ENCODE results near the gene GALT.

Gene GALT

GRCh38 chr9:34611811-34612787 is 34.4 kb upstream of the GALT start, which contains the start of gene RPP25L:
RPP25L (minus strand) TSS chr9:34612097; CDS start chr9:34611296, 801 bp downstream.
- peak within 1 kb of the TSS; percentile 5 for H4K8ac ChIP-seq (ENCODE audit: low read depth, low read length)
- peak within 1 kb of the TSS; percentile 98 for H3K23ac ChIP-seq (ENCODE audit: low read length)
- peak within 1 kb of the TSS; percentile 82 for H3K18ac ChIP-seq (ENCODE audit: low read length)
- H2AK5ac ChIP-seq (ENCODE audit: low read length) = peak within 1 kb of the TSS; percentile 79
- H3K27ac ChIP-seq (ENCODE audit: low read depth, low read length) = no peak within 1 kb of the TSS
- no CpG with 5 or more reads among the region's 77 CpGs for WGBS (ENCODE audit: extremely low coverage, insufficient coverage, low lambda C conversion rate)
- DNase-seq = peak; percentile 80
- no peaks in the 10 kb centered on the region for H3K36me3 ChIP-seq (ENCODE audit: control insufficient read depth, insufficient read depth, low read length)
- no peak within 1 kb of the TSS for H2BK120ac ChIP-seq (ENCODE audit: low read depth, low read length)
- peak within 1 kb of the TSS; percentile 69 for H3K4me3 ChIP-seq (ENCODE audit: low read length)
- peak within 1 kb of the TSS; percentile 15 for H4K5ac ChIP-seq (ENCODE audit: low read length)
- peak within 1 kb of the TSS; percentile 61 for H3K4ac ChIP-seq (ENCODE audit: low read depth, low read length)
- H3K79me1 ChIP-seq (ENCODE audit: low read length) = no peaks in the 10 kb centered on the region
- no peaks in the 10 kb centered on the region for H3K27me3 ChIP-seq (ENCODE audit: insufficient read depth, low read length, poor library complexity)
- H2BK15ac ChIP-seq (replicated peaks; ENCODE audit: low read depth) = no peak within 1 kb of the TSS
- H3K4me2 ChIP-seq (ENCODE audit: low read length) = peak within 1 kb of the TSS; percentile 90
- no peak within 1 kb of the TSS for H2BK5ac ChIP-seq (ENCODE audit: low read length)
- H3K56ac ChIP-seq (ENCODE audit: low read length) = peak within 1 kb of the TSS; percentile 94
- H3K9ac ChIP-seq (ENCODE audit: low read length) = peak within 1 kb of the TSS; percentile 95
- H3K4me1 ChIP-seq (ENCODE audit: control insufficient read depth, low read depth, low read length) = peaks cover 3% of the 10 kb centered on the region
- no peaks in the 10 kb centered on the region for H3K79me2 ChIP-seq (ENCODE audit: control insufficient read depth, insufficient read depth, low read length)

GRCh38 chr9:34612788-34613390 is 33.6 kb upstream of the GALT start:
- Histone ChIP-seq H3K4me3 (ENCODE audit: low read length) (no peak overlapping the region), H4K5ac (ENCODE audit: low read length) (no peak overlapping the region), H3K4me1 (ENCODE audit: control insufficient read depth, low read depth, low read length) (peaks cover 3% of the 10 kb centered on the region), H3K18ac (ENCODE audit: low read length) (no peak overlapping the region), H3K27ac (ENCODE audit: low read depth, low read length) (no peak overlapping the region), H3K79me1 (ENCODE audit: low read length) (no peaks in the 10 kb centered on the region), H3K56ac (ENCODE audit: low read length) (peak overlapping the region; percentile 71), H2BK120ac (ENCODE audit: low read depth, low read length) (no peak overlapping the region), H2AK5ac (ENCODE audit: low read length) (no peak overlapping the region), H3K23ac (ENCODE audit: low read length) (no peak overlapping the region), H3K4me2 (ENCODE audit: low read length) (peak overlapping the region; percentile 90), H3K4ac (ENCODE audit: low read depth, low read length) (no peak overlapping the region), H3K9ac (ENCODE audit: low read length) (peak overlapping the region; percentile 65), H2BK15ac (replicated peaks; ENCODE audit: low read depth) (no peak overlapping the region), H3K27me3 (ENCODE audit: insufficient read depth, low read length, poor library complexity) (no peaks in the 10 kb centered on the region), H4K8ac (ENCODE audit: low read depth, low read length) (no peak overlapping the region), H3K36me3 (ENCODE audit: control insufficient read depth, insufficient read depth, low read length) (no peaks in the 10 kb centered on the region), H3K79me2 (ENCODE audit: control insufficient read depth, insufficient read depth, low read length) (no peaks in the 10 kb centered on the region), H2BK5ac (ENCODE audit: low read length) (no peak overlapping the region)
- WGBS (ENCODE audit: extremely low coverage, insufficient coverage, low lambda C conversion rate) = no CpG with 5 or more reads among the region's 15 CpGs
- DNase-seq = peak; percentile 81

GRCh38 chr9:34615132-34615531 is 31.3 kb upstream of the GALT start:
- no peak overlapping the region for H3K23ac ChIP-seq (ENCODE audit: low read length)
- H2BK120ac ChIP-seq (ENCODE audit: low read depth, low read length) = no peak overlapping the region
- peaks cover 6% of the 10 kb centered on the region for H3K4me1 ChIP-seq (ENCODE audit: control insufficient read depth, low read depth, low read length)
- no peak overlapping the region for H3K9ac ChIP-seq (ENCODE audit: low read length)
- H4K5ac ChIP-seq (ENCODE audit: low read length) = no peak overlapping the region
- no peak overlapping the region for H2BK5ac ChIP-seq (ENCODE audit: low read length)
- no peaks in the 10 kb centered on the region for H3K27me3 ChIP-seq (ENCODE audit: insufficient read depth, low read length, poor library complexity)
- H3K56ac ChIP-seq (ENCODE audit: low read length) = no peak overlapping the region
- H2BK15ac ChIP-seq (replicated peaks; ENCODE audit: low read depth) = no peak overlapping the region
- no peak overlapping the region for H3K18ac ChIP-seq (ENCODE audit: low read length)
- WGBS (ENCODE audit: extremely low coverage, insufficient coverage, low lambda C conversion rate) = no CpG with 5 or more reads among the region's 2 CpGs
- no peaks in the 10 kb centered on the region for H3K36me3 ChIP-seq (ENCODE audit: control insufficient read depth, insufficient read depth, low read length)
- H3K27ac ChIP-seq (ENCODE audit: low read depth, low read length) = no peak overlapping the region
- no peak overlapping the region for H4K8ac ChIP-seq (ENCODE audit: low read depth, low read length)
- DNase-seq = no peak
- H3K79me2 ChIP-seq (ENCODE audit: control insufficient read depth, insufficient read depth, low read length) = no peaks in the 10 kb centered on the region
- no peak overlapping the region for H3K4ac ChIP-seq (ENCODE audit: low read depth, low read length)
- no peak overlapping the region for H3K4me3 ChIP-seq (ENCODE audit: low read length)
- no peak overlapping the region for H2AK5ac ChIP-seq (ENCODE audit: low read length)
- no peak overlapping the region for H3K4me2 ChIP-seq (ENCODE audit: low read length)
- no peaks in the 10 kb centered on the region for H3K79me1 ChIP-seq (ENCODE audit: low read length)

DNA sequence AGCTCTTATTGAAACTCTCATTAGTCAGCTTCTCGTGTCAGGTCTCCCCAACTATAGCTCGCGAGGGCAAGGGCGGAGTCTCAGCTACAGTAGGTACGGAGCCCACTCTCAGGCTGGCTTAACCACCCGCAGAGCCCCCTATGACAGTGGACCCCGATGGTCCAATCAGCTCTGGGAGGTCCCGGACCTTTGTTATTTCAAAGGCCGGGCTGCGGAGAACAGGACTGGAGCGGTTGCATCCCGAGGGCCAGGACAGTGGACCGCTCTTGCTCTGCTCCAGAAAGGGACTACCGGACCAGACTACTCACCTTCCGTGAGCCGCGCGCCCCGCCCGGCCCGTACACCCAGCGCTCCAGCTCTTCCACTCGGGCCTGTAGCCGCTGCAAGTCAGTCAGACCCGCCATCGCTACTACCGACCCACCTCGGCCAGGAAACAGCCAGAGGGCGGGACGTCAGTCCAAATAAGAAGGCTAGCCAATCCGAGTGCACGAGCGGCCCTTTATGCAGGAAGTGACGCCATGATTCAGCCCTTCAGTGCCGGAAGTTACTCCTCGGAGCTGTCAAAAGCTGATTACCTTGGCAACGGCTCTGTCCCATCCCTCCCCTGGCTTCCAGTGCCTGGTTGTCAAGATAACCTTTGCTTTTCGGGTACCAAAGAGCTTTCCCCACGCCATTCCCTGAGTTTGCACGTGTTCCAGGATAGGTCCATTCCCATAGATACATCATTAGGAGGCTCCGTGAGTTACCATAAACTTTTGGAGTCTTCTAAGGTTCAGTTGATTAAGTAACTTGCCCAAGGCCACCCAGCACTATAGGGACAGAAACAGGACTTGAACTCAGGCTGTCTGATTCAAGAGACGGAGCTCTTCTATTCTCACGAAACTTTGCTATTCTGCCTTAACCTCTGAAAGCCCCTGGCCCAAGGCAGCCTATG is 26.1 kb upstream of the GALT start, which contains the start of gene DCTN3:
DCTN3 (minus strand) TSS at position 435 of the 934 bp plus-strand sequence; CDS start at position 404, 31 bp downstream.
- Histone ChIP-seq H3K9ac (ENCODE audit: low read length) (peak within 1 kb of the TSS; percentile 69), H3K23ac (ENCODE audit: low read length) (no peak within 1 kb of the TSS), H2BK120ac (ENCODE audit: low read depth, low read length) (no peak within 1 kb of the TSS), H3K79me1 (ENCODE audit: low read length) (no peaks in the 10 kb centered on the region), H3K18ac (ENCODE audit: low read length) (no peak within 1 kb of the TSS), H3K79me2 (ENCODE audit: control insufficient read depth, insufficient read depth, low read length) (no peaks in the 10 kb centered on the region), H3K4ac (ENCODE audit: low read depth, low read length) (no peak within 1 kb of the TSS), H3K56ac (ENCODE audit: low read length) (peak within 1 kb of the TSS; percentile 82), H2BK15ac (replicated peaks; ENCODE audit: low read depth) (no peak within 1 kb of the TSS), H3K27ac (ENCODE audit: low read depth, low read length) (no peak within 1 kb of the TSS), H4K8ac (ENCODE audit: low read depth, low read length) (no peak within 1 kb of the TSS), H3K4me2 (ENCODE audit: low read length) (peak within 1 kb of the TSS; percentile 78), H3K4me1 (ENCODE audit: control insufficient read depth, low read depth, low read length) (peaks cover 2% of the 10 kb centered on the region), H2BK5ac (ENCODE audit: low read length) (no peak within 1 kb of the TSS), H3K36me3 (ENCODE audit: control insufficient read depth, insufficient read depth, low read length) (no peaks in the 10 kb centered on the region), H3K4me3 (ENCODE audit: low read length) (peak within 1 kb of the TSS; percentile 45), H3K27me3 (ENCODE audit: insufficient read depth, low read length, poor library complexity) (peaks cover 13% of the 10 kb centered on the region), H2AK5ac (ENCODE audit: low read length) (no peak within 1 kb of the TSS), H4K5ac (ENCODE audit: low read length) (no peak within 1 kb of the TSS)
- peak; percentile 97 for DNase-seq
- no CpG with 5 or more reads among the region's 43 CpGs for WGBS (ENCODE audit: extremely low coverage, insufficient coverage, low lambda C conversion rate)

DNA sequence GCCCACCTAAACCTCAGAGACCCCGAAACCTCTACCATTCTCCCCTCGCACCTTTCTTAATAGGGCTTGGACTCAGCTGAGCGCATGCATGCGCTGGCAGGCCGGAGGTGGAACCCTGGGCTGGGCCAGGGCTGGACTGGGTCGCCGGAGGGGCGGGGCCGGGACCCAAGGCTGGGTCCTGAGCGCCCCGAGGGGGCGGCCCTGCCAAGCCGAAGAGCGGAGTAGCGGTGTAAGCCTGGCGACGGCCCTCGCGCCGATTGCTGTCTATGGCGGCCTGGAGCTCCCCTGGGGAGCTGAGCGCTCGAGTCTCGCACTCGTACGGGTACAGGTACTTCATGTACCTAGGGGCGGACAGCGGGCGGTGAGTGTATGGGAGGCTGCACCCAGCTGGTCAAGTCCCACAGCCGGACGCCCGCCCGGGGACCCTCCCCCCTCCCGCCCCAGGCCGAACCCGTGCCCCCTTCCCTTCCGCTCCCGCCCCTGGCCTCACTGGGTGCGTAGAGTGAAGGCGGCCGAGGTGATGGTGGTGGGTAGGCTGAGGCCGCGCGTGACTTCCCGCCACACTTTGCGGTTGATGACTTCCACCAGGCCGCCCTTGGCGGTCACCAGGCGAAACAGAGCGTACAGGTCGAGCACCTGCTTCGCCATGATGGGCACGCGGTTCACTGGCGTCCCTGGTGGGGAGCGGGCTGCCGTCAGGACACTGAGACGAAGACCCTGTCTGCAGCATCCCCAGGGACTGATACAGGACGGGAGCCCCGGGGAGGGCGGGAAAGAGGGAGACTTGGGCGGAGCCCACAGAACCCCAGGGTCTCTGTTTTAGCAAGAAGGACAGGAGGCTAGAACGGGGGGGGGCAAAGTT is 22.9 kb upstream of the GALT start:
- H2AK5ac ChIP-seq (ENCODE audit: low read length) = no peak overlapping the region
- H4K8ac ChIP-seq (ENCODE audit: low read depth, low read length) = no peak overlapping the region
- H3K56ac ChIP-seq (ENCODE audit: low read length) = no peak overlapping the region
- no peak overlapping the region for H3K4me2 ChIP-seq (ENCODE audit: low read length)
- H3K18ac ChIP-seq (ENCODE audit: low read length) = no peak overlapping the region
- H3K36me3 ChIP-seq (ENCODE audit: control insufficient read depth, insufficient read depth, low read length) = no peaks in the 10 kb centered on the region
- H3K9ac ChIP-seq (ENCODE audit: low read length) = no peak overlapping the region
- no peaks in the 10 kb centered on the region for H3K79me2 ChIP-seq (ENCODE audit: control insufficient read depth, insufficient read depth, low read length)
- H3K23ac ChIP-seq (ENCODE audit: low read length) = no peak overlapping the region
- peaks cover 44% of the 10 kb centered on the region for H3K27me3 ChIP-seq (ENCODE audit: insufficient read depth, low read length, poor library complexity)
- no peak overlapping the region for H4K5ac ChIP-seq (ENCODE audit: low read length)
- no peak for DNase-seq
- no peak overlapping the region for H3K4ac ChIP-seq (ENCODE audit: low read depth, low read length)
- H2BK15ac ChIP-seq (replicated peaks; ENCODE audit: low read depth) = no peak overlapping the region
- no peaks in the 10 kb centered on the region for H3K79me1 ChIP-seq (ENCODE audit: low read length)
- no CpG with 5 or more reads among the region's 63 CpGs for WGBS (ENCODE audit: extremely low coverage, insufficient coverage, low lambda C conversion rate)
- H3K27ac ChIP-seq (ENCODE audit: low read depth, low read length) = no peak overlapping the region
- no peak overlapping the region for H2BK5ac ChIP-seq (ENCODE audit: low read length)
- H2BK120ac ChIP-seq (ENCODE audit: low read depth, low read length) = no peak overlapping the region
- no peak overlapping the region for H3K4me3 ChIP-seq (ENCODE audit: low read length)
- H3K4me1 ChIP-seq (ENCODE audit: control insufficient read depth, low read depth, low read length) = peaks cover 2% of the 10 kb centered on the region

Measured in mesendoderm (in vitro differentiated cells).